Embryonic facial prominence (tissue), 1 donor: Measurements from ENCODE around the gene ACADVL.
"Not testable (repeated sequence)": the region's sequence is repeated elsewhere in the genome, so short reads cannot be mapped to it uniquely, and the experiment has no call there.

Experiments used
- DNase-seq: peaks from one replicate; pipeline ENCODE4 v3.0.0-alpha.2; 2016; ENCODE audit errors: extremely low spot score

The ACADVL gene

GRCh38 chr17:7235693-7236665, 16.2 kb downstream of the ACADVL start:
- no peak for DNase-seq

- DNase-seq, result no peak
These were observed 17.1 kb downstream of the ACADVL start for GRCh38 chr17:7236808-7237207.

- no peak for DNase-seq
These were observed 17.6 kb downstream of the ACADVL start for GRCh38 chr17:7237266-7237760.

GRCh38 chr17:7237761-7238419, 18.2 kb downstream of the ACADVL start:
- no peak for DNase-seq

GRCh38 chr17:7238420-7239090, 18.8 kb downstream of the ACADVL start:
- DNase-seq, result no peak

GRCh38 chr17:7239091-7240027, 19.6 kb downstream of the ACADVL start, which contains the start of gene PHF23:
PHF23 (minus strand) TSS chr17:7239457; CDS start chr17:7239279, 178 bp downstream.
- DNase-seq, result peak; percentile 99

- no peak for DNase-seq
These were observed 20.6 kb downstream of the ACADVL start for GRCh38 chr17:7240375-7240774.

- no peak for DNase-seq
These were observed 21.5 kb downstream of the ACADVL start for GRCh38 chr17:7241090-7241733.

- DNase-seq, result peak; percentile 84
These were observed 22.3 kb downstream of the ACADVL start, which contains the start of gene GABARAP for GRCh38 chr17:7241783-7242716. GABARAP (minus strand) TSS chr17:7242449; CDS start chr17:7242330, 119 bp downstream.

GRCh38 chr17:7242717-7243452, 23.1 kb downstream of the ACADVL start:
- DNase-seq, result peak; percentile 93

- no peak for DNase-seq
These were observed 23.7 kb downstream of the ACADVL start for GRCh38 chr17:7243453-7243729.

GRCh38 chr17:7243838-7244237, 24.1 kb downstream of the ACADVL start:
- not testable (repeated sequence) for DNase-seq

GRCh38 chr17:7246779-7247178, 27.0 kb downstream of the ACADVL start:
- DNase-seq, result no peak

GRCh38 chr17:7248796-7249195, 29.1 kb downstream of the ACADVL start:
- no peak for DNase-seq

- DNase-seq, result no peak
These were observed 29.5 kb downstream of the ACADVL start for GRCh38 chr17:7249214-7249613.

- no peak for DNase-seq
These were observed 30.1 kb downstream of the ACADVL start for GRCh38 chr17:7249830-7250229.

- DNase-seq, result no peak
These were observed 31.2 kb downstream of the ACADVL start for GRCh38 chr17:7250695-7251627.
